Body of pancreas (tissue), 4 donors: ENCODE results near the gene PABPC3.

Experiments
- POLR2A ChIP-seq, 3 donors: fragments of 450-650 bp; IDR thresholded peaks; one replicate each; pipeline ENCODE4 v1.6.1; 2016; ENCODE audit warnings: antibody characterized with exemption in 3 of 3, mild to moderate bottlenecking in 2 of 3
- TF ChIP-seq, protein P1 (sequence below), 7 experiments: fragments of 450-650 bp in 4 of 7; fragments of 200-600 bp in 3 of 7; sonication (generic) in 3 of 7; IDR thresholded peaks; one replicate each; pipeline ENCODE4 v1.5.1; 2016 to 2019; ENCODE audit warnings: antibody characterized with exemption in 7 of 7

DNA sequence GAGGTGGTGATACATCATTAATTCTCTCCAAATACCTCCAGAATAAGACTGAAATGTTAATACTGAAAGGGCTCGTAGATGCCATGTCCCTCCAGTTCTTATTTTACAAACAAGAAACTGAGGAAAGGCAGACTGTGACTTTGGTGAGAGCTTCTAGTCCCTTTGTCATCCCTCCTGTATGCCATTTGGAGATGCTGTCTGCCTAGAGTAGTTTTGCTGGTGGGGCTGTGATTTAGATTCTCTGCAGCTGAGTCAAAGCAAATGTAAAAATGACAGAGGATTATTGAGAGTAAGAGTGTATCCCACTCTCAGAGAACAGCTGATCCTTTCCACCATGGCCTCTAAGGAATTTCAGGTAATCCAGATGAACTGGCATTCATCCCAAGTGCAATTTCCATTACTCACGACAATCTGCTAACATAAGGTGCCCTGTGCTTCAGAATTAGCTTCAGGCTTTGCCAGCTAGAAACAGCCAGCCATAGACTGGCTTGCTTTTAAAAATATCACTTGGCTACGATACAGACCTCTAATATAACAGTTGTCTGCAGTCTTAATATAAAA, 16.8 kb downstream of the PABPC3 start:
- TF ChIP-seq, protein P1, sequence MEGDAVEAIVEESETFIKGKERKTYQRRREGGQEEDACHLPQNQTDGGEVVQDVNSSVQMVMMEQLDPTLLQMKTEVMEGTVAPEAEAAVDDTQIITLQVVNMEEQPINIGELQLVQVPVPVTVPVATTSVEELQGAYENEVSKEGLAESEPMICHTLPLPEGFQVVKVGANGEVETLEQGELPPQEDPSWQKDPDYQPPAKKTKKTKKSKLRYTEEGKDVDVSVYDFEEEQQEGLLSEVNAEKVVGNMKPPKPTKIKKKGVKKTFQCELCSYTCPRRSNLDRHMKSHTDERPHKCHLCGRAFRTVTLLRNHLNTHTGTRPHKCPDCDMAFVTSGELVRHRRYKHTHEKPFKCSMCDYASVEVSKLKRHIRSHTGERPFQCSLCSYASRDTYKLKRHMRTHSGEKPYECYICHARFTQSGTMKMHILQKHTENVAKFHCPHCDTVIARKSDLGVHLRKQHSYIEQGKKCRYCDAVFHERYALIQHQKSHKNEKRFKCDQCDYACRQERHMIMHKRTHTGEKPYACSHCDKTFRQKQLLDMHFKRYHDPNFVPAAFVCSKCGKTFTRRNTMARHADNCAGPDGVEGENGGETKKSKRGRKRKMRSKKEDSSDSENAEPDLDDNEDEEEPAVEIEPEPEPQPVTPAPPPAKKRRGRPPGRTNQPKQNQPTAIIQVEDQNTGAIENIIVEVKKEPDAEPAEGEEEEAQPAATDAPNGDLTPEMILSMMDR (IDR thresholded peaks at IDR 0.05), result no peak
- no peak for TF ChIP-seq POLR2A (IDR thresholded peaks at IDR 0.05)
